NCI-H526 (cell line): ENCODE data around the gene FLRT1.
A peak's percentile ranks its signal among the peaks of the same experiment; 100 is the strongest.

Experiments
- DNase-seq, 2 experiments: peaks; one replicate each; lab custom pipeline; 2025; lab: John Stamatoyannopoulos, UW

Gene FLRT1

GRCh38 chr11:64007160-64007628, 28.5 kb upstream of the FLRT1 start:
- DNase-seq: peak in 1 of 2 experiments; percentile 57

- DNase-seq: peak in 1 of 2 experiments; percentile 71
These were observed 28.0 kb upstream of the FLRT1 start for GRCh38 chr11:64007629-64008282.

- DNase-seq: no peak
These were observed 27.3 kb upstream of the FLRT1 start for GRCh38 chr11:64008283-64008913.

GRCh38 chr11:64008914-64009633, 26.7 kb upstream of the FLRT1 start:
- no peak for DNase-seq

GRCh38 chr11:64009710-64010109, 26.0 kb upstream of the FLRT1 start:
- DNase-seq: no peak

GRCh38 chr11:64010783-64011182, 24.9 kb upstream of the FLRT1 start:
- DNase-seq: no peak

GRCh38 chr11:64011371-64011770, 24.4 kb upstream of the FLRT1 start:
- no peak for DNase-seq

- DNase-seq: no peak
These were observed 22.4 kb upstream of the FLRT1 start for GRCh38 chr11:64013141-64013896.

GRCh38 chr11:64014356-64014755, 21.4 kb upstream of the FLRT1 start:
- DNase-seq: no peak

GRCh38 chr11:64015510-64015909, 20.2 kb upstream of the FLRT1 start:
- DNase-seq: no peak

GRCh38 chr11:64015935-64016845, 19.5 kb upstream of the FLRT1 start:
- DNase-seq: no peak

GRCh38 chr11:64017945-64018224, 17.8 kb upstream of the FLRT1 start:
- no peak for DNase-seq

- DNase-seq: no peak
These were observed 17.4 kb upstream of the FLRT1 start for GRCh38 chr11:64018310-64018709.

- DNase-seq: no peak
These were observed 16.4 kb upstream of the FLRT1 start for GRCh38 chr11:64019106-64020037.

- DNase-seq: no peak
These were observed 14.6 kb upstream of the FLRT1 start for GRCh38 chr11:64020976-64021756.

- DNase-seq: no peak
These were observed 14.0 kb upstream of the FLRT1 start for GRCh38 chr11:64021757-64022093.

GRCh38 chr11:64022125-64022784, 13.5 kb upstream of the FLRT1 start:
- DNase-seq: no peak

GRCh38 chr11:64023712-64024710, 11.7 kb upstream of the FLRT1 start:
- DNase-seq: no peak
